GM19324 (cell line): Measurements from ENCODE around the gene CREBL2.
"Not testable (repeated sequence)": the region's sequence is repeated elsewhere in the genome, so short reads cannot be mapped to it uniquely, and the experiment has no call there.

ENCODE experiments used
- ATAC-seq: cut with Tn5 transposase; IDR thresholded peaks from one replicate; pipeline ENCODE4 v1.9.1; 2021; ENCODE audit warnings: mild to moderate bottlenecking, moderate library complexity; ENCODE audit not compliant: unreplicated experiment, low FRiP score

Gene CREBL2

GRCh38 chr12:12595929-12596328, 15.7 kb upstream of the CREBL2 start:
- not testable (repeated sequence) for ATAC-seq

GRCh38 chr12:12596598-12596997, 15.1 kb upstream of the CREBL2 start:
- ATAC-seq, result not testable (repeated sequence)

- no peak for ATAC-seq
These were observed 12.8 kb upstream of the CREBL2 start for GRCh38 chr12:12598864-12599263.

DNA sequence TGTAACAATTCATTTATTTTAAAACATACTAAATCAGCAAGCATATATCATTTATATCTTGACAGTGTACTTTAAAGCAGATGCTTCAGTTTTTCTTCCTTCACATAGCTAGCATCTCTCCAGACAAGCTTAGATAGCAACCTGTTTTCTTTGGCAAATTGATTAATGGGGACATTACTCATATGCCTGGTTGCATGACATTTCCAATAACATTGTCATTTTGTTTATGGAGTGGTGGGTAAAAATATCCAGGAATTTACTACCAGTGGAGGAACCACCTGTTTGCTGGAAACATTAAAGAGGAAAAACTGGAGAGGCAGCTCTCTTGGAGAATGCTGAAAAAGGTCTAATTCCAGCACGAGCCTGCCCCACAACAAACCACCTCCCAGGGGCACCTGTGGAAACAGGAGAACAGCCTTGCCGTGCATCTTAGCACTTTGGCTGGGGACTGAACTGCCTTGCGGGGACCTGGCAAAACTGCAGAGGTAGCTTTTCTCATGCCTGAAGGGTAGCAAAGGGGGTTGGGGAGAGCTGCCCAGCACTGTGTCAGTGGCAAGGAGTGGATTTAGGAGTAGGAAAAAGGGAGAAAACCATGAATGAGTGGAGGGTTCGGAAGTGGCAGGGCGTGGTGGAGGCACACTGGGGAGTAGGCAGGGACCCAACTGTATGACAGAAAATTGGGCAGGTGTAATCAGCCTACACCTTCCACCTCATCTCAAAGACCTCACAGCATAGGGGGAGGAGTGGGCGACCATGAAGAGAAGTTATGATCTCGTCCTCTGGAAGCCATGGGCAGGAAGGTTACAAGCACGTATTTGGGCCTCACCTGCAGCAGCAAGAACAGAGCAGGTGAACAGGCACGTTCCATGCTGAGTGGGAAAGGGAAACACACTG, 11.7 kb upstream of the CREBL2 start:
- no peak for ATAC-seq

DNA sequence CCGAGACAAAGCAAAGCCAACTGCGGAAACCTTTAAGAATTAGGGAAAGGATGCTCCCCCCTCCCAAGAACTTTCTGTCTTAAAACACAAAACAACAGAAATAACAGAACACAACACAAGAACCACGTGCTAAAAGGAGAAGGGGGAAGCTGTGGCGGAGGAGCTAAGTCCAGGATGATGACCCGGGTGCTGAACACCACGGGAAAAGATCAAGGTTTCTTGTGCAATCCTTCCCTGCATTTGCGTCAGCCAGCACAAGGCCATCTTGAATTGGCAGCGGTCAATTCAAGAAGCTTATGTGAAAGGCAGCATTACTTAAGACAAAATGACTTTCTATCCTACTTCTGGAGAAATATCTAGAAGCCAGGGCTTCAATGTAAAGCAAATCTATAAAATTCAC, 11.0 kb upstream of the CREBL2 start:
- no peak for ATAC-seq

DNA sequence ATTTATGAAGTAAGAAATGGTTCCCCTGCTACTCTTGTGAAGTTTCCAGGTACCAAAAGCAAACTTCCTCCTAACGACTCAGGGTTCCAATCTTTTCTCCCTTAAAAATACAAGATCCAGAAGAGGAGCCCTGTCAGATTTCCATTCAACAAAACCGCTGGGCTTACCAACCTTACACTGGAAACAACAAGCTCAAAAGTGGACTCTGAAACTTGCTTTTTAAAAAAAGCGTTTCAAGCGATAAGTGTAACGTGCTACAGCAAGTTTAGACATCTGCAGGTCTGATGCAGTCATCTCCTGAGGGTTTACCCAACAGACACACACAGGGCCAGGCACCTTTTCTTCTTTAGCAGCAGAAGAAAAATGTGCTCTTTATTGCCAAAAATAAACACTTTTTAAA, 6.9 kb upstream of the CREBL2 start:
- ATAC-seq, result no peak

DNA sequence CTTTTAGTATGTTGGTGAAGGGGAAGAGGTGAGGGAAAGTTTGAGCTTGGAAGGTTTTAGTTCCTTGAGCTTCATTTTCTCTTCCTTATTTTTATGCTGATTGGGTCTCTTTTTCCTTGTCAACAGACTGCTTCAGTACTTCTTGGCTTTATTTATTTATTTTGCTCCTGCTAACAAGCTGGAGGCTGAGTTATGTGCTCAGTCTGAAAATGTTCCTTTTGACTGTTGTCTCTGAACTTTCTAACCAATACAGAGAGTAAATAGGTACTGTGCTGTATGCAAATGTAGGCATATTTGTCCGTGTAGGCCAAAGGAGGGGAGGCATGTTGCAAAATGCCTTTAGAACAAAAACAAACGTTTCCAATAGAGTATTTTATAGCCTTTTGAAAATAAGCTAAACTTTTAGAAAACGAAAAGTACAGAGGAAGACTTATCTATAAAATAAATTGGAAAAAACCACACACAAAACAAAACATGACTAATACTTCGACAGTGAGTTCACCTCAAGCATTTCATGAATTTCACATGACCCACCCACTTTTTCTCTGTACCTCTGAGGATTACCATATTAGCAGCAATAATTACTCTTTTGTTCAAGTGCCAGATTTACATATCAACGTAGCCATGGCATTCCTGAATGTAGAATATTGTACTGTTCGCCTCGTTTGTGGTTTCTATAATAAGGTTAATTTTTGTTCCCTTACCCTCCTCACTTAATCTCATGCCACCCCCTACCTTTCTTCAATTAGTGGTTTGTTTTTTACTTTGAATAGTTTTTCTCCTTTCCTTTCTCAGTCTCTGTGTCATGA, 4.7 kb upstream of the CREBL2 start:
- no peak for ATAC-seq

GRCh38 chr12:12608557-12608957, 3.1 kb upstream of the CREBL2 start:
- no peak for ATAC-seq

DNA sequence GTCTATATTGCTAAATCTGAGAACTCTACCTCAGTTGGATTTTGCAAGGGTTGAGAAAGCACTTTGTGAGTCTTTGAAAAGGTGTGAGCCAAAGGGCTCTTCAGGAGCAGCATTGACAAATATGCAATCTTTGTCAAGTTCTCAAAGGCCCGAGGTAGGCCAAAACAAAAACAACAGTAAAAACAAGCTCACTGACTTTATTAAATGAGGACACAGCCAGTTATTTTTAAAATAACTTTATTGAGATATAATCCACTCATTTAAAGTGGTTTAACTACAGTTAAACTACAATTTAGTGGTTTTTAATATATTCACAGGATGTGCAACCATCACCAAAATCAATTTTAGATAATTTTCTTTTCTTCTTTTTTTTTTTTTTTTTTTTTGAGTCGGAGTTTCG, 2.0 kb upstream of the CREBL2 start:
- no peak for ATAC-seq

DNA sequence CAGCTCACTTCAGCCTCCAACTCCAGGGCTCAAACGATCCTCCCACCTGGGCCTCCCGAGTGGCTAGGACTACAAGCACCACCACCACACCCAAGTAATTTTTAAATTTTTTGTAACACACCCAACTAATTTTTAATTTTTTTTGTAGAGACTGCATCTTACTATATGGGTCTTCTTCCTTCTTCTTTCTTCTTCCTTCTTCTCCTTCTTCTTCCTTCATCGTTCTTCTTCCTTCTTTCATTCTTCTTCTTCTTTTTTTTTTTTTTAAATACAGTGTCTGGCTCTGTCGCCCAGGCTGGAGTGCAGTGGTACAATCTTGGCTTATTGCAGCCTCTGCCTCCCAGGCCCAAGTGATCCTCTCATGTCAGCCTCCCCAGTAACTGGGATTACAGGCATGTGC, 965 bp upstream of the CREBL2 start:
- no peak for ATAC-seq

GRCh38 chr12:12612358-12612757, 682 bp downstream of the CREBL2 start:
- ATAC-seq, result no peak

DNA sequence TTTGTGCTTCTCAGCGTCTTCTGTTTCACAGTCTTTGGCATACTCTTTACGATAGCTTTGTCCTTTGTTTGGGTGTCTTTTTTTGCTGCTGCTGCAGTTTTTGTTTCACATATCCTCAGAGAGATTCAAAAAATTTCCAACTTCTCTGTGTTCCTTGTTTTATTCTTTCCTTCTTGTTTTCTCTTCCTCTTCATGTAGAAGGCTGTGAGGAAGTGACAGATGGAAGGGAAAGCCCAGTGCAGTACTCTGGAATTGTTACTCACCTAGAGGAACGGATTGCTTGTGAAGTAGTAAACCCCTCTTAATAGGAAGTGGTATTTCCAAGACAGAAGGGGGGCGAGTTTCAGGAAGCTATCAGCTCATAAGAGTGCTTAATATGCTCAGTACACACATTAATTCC, 1.7 kb downstream of the CREBL2 start:
- ATAC-seq, result no peak

DNA sequence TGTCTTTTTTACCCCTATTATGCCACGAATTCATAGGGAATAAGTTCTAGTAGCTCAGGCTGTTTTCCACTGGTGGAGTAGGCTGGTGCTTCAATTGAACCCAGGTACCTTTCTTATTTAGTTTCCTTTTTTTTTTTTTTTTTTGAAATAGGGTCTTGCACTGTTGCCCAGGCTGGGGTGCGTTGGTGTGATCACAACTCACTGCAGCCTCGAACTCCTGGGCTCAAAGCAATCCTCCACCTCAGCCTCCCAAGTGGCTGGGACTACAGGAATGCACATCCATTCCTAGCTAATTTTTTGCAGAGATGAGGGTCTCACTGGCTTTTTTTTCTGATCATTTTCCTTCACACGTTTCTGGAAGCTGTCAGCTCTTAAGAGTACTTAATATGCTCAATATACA, 2.7 kb downstream of the CREBL2 start:
- no peak for ATAC-seq

DNA sequence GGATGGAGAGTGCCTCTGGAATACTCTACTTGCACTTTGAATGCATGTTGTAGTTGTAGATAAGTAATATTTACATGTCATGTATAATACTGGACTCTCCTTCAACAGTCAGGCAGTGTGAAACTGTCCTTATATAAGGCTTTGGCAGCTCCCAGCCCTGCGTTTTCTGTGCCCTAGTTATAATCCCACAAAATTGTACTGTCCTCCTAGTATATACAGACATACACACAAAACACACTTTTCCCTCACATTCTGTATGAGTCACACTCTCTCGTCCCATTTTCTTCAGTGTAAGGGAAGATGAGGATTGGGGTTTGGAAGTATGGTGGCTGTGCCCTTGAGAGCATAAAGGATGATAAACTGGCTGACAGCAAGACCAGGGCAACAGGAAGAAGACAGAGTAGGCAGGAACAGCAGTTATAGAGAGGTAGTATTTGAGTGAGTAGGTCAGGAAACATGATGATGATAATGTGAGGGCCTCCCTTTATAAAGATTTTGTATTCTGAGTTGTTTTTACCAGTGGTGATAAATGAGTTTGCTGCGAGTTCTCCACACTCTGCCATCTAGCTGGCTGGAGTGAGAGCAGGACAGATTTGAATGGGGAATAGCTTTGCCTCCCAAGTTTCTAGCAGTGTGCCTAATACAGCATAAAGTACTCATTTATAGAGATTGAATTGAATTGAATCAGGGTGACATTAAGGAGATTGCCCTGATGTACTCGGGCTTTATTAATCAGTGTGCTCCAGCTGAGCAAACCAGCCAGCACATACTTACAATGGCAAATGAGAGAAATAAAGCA, 5.0 kb downstream of the CREBL2 start:
- no peak for ATAC-seq

- not testable (repeated sequence) for ATAC-seq
These were observed 6.4 kb downstream of the CREBL2 start for GRCh38 chr12:12618064-12618463.

GRCh38 chr12:12620730-12621315, 9.1 kb downstream of the CREBL2 start:
- no peak for ATAC-seq

DNA sequence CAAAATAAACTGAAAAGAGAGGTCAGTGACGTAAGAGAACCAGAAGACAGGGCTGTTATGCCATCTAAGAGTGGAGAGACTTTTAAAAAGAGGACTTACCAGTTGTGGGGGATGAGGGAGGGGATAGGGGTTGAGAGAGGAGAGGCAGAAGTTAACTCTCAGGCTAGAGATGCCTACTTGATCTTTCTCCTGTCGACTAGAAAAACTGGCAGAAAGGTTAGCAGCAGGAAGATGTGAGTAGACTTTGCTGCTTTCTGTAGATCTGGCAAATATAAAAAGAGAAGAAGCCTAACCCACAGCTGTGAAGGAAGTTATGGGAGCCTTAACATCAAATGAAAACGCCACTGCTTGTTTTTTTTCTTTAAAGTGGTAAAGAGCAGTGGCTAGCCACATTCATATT, 10.7 kb downstream of the CREBL2 start:
- no peak for ATAC-seq

- no peak for ATAC-seq
These were observed 12.9 kb downstream of the CREBL2 start for GRCh38 chr12:12624498-12624992.

- ATAC-seq, result no peak
These were observed 14.8 kb downstream of the CREBL2 start for GRCh38 chr12:12626471-12626870.

DNA sequence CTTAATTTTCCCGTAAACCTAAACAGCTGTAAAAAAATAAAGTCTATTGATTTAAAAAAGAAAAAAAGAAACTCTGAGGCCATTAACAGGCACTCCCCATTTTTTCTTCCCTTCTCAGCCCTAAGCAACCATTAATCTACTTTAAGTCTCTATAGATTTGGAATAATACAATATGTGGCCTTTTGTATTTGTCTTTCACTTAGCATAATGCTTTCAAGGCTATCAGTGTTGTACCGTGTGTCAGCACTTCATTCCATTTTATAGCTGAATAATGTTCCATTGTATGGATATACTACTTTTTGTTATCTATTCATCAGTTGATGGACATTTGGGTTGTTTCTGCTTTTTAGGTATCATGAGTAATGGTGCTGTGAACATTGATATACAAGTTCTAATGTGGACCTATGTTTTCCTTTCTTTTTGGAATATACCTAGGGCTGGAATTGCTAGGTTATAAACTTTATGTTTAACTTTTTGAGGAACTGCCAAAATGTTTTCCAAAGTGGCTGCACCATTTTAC, 15.7 kb downstream of the CREBL2 start:
- ATAC-seq, result no peak
